AG09309 (cell line): ENCODE data around the gene ATP2C2.

ENCODE experiments used
- DNase-seq: peaks from one replicate; pipeline ENCODE4 v3.0.0-alpha.2; 2010; ENCODE audit warnings: low read depth
- H3K4me3 ChIP-seq: 2 replicates; pipeline ENCODE4 v1.5.1; 2011; ENCODE audit warnings: mild to moderate bottlenecking, low read depth, low read length, moderate library complexity; ENCODE audit not compliant: control insufficient read depth
- CTCF ChIP-seq: IDR thresholded peaks from 2 replicates; pipeline ENCODE4 v1.5.1; 2011; ENCODE audit warnings: mild to moderate bottlenecking, low read depth, low read length, inconsistent platforms; ENCODE audit not compliant: insufficient read depth, control insufficient read depth; ENCODE audit errors: missing control alignments

ATP2C2 gene

DNA sequence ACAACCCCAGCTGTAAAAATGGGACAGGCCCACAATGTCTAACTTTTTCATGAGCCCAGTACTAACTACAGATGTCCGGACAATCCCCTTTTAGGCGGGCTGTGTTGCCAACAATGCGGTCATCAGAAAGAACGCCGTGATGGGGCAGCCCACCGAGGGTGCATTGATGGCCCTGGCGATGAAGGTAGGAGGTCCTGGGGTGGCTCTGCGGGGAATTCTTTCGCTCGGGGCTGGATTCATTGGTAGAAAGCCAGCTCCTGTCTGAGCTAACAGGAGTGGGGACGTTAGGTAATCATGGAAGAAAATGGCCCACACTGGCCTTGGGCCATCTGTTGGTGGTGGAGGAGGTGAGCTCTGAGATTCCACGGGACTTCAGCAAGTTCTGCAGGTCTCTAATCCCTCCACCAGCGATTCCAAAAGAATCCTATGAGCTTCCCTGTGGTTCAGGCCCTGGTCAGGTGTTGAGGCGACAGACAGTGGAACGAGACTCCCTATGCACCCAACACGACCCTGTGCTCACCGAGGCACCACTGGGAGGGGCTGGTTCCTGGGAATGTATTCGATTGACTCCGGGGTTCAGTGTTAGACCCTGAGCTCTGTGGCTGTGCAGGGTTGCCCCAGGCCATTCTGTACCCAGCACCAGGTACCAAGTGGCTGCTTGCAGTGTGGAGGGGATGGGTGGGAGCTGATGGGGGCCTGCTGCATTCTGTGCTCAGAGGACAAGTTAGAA lies 74.2 kb downstream of the ATP2C2 start:
- H3K4me3 ChIP-seq, result no peak overlapping the region
- no peak for TF ChIP-seq CTCF
- no peak for DNase-seq

- TF ChIP-seq CTCF, result no peak
- H3K4me3 ChIP-seq, result no peak overlapping the region
- no peak for DNase-seq
These were observed 74.9 kb downstream of the ATP2C2 start for GRCh38 chr16:84443166-84443802.

DNA sequence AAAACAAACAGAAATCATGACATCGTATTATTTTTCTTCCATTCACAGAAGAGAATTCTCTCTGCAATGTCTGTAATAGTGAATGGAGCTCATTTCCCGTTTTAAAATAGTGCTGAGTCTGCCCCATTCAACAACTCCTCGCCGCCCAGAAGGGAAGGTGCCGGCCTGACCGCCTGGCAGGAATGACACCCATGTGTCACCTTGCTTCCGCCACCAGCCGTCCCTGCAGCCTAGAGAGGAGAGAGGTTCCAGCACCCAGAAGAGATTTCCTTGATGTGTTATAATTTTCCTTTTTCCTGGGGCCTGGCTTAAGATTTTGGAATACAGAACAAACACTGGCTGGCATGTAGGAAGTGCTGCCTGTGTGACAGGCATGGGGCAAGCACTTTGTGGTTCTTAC lies 76.1 kb downstream of the ATP2C2 start:
- TF ChIP-seq CTCF, result no peak
- H3K4me3 ChIP-seq, result no peak overlapping the region
- no peak for DNase-seq

DNA sequence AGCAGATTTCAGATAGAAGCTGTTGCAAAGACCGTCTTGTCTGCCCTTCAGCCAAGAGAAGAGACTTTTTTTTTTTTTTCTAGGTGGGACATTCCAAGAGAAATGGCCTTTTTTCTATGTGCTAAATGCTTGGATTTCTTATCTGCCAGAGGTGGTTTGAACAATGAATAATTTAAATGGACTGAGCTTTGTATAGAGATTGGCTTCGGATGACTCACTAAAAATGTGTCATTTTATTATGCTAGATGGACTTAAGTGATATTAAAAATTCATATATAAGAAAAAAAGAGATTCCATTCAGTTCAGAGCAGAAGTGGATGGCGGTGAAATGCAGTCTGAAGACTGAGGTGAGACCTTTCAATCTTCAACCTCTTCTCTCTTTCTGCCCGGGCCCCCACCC lies 77.7 kb downstream of the ATP2C2 start:
- no peak for DNase-seq
- TF ChIP-seq CTCF, result no peak
- no peak overlapping the region for H3K4me3 ChIP-seq

DNA sequence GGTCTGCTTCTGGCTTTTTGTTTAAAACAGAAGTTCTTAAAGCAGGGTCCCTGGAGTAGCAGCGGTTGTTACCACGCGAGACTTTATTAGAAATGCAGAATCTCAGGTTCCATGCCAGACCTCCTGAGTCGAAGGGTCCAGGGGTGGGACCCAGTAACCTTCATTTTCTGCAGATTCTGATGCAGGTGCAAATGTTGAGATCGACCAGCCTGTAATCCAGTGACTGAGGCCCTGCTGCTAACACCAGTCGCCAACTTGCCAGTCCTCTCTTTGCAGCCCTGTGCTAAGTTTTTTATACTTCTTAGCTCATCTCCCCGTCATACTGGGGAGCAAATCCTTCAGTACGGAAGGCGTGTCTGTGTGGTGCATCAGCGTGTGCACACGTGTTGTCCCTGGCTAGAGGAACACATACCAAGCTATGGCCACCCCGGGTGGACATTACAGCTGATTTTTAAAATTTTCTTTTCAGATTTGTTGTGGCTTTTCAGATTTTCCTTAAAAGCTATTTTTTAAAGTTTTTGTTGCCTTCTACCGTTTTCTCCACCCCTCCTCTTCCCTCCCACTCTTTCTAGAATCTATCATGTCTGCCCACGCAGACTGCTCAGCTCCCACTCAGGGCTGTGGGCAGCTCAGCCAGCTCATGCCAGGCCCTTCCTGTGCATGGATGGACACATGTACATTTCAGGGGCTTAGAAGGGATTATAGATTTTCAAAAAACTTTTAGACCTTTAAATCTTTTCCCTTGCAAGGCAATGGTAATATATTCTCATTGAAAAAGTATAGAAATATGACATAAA lies 78.5 kb downstream of the ATP2C2 start:
- no peak overlapping the region for H3K4me3 ChIP-seq
- TF ChIP-seq CTCF, result no peak
- DNase-seq, result no peak

GRCh38 chr16:84448444-84448843 lies 80.1 kb downstream of the ATP2C2 start:
- no peak for DNase-seq
- no peak for TF ChIP-seq CTCF
- H3K4me3 ChIP-seq, result no peak overlapping the region
